Activated CD8-positive, alpha-beta memory T cell treated with anti-CD3 and anti-CD28 coated beads, Interleukin-2, amount 50 U/mL, for 48 hours (primary cell): ENCODE results near the gene LRRC49.
"Not testable (repeated sequence)": the region's sequence is repeated elsewhere in the genome, so short reads cannot be mapped to it uniquely, and the experiment has no call there.

Experiments used
- DNase-seq: peaks from one replicate; pipeline ENCODE4 v3.0.0-alpha.2; 2020

LRRC49 gene, protein sequence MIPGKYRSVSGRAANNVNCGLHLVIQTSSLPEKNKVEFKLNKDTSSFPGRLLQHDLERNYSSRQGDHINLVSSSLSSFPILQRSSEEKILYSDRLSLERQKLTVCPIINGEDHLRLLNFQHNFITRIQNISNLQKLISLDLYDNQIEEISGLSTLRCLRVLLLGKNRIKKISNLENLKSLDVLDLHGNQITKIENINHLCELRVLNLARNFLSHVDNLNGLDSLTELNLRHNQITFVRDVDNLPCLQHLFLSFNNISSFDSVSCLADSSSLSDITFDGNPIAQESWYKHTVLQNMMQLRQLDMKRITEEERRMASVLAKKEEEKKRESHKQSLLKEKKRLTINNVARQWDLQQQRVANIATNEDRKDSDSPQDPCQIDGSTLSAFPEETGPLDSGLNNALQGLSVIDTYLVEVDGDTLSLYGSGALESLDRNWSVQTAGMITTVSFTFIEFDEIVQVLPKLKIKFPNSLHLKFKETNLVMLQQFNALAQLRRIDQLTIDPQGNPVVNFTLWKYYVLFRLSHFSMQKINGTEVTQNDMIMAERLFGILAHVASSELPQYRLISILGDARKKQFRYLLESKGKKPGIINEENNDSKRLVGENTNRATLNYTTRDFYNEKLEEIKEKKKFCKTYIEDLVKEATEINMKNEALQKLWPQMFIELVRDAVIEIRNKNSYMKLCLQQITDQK

DNA sequence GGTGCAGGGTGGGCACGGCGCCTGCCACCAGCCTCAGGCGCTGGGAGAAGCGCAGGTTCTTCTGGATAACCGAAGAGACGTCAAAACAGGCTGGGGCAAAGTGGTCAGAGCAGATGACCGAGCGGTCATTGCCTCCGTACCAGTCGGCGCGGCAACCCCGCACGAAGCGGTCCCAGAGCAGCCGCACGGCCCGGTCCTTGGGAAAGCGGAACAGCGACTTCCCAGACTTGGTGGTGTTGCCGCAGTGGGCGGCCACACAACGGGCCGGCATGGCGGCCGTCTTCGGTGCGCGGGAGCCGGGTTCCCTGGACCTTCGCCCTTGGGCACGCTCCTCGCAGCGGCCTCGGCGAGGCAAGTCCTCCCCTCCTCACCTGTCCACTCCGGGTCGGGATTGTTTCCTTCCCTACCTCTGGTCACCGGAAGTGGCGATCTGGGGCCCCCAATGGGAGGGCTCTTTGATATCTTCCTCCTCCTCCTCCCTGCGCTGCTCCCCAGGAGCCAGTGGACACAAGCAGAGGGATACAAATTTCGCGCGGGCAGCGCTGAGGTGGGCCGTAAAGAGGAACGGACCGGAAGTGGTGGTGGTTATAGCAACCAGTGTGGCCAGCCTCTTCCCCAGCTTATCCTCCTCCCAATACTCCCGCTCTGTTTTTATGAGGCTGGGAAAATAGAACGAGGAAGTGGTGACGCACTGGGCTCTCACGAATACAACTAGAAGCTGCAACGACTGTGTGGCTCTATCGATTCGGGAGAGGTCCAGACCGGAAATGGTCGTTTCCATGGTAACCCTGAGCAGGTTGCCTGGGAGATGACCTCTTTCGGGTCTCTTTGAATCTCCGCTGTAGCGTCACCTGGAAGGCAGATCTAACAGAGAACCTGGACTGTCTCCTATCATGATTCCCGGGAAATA lies at the start of gene LRRC49, which contains the start of gene THAP10:
Gene LRRC49 (plus strand): TSS at position 825 of the 910 bp plus-strand sequence. CDS start 69 bp downstream, at position 894.
Gene THAP10 (minus strand): TSS at position 432 of the 910 bp plus-strand sequence. CDS start 161 bp downstream, at position 271.
- DNase-seq, result peak; percentile 74

DNA sequence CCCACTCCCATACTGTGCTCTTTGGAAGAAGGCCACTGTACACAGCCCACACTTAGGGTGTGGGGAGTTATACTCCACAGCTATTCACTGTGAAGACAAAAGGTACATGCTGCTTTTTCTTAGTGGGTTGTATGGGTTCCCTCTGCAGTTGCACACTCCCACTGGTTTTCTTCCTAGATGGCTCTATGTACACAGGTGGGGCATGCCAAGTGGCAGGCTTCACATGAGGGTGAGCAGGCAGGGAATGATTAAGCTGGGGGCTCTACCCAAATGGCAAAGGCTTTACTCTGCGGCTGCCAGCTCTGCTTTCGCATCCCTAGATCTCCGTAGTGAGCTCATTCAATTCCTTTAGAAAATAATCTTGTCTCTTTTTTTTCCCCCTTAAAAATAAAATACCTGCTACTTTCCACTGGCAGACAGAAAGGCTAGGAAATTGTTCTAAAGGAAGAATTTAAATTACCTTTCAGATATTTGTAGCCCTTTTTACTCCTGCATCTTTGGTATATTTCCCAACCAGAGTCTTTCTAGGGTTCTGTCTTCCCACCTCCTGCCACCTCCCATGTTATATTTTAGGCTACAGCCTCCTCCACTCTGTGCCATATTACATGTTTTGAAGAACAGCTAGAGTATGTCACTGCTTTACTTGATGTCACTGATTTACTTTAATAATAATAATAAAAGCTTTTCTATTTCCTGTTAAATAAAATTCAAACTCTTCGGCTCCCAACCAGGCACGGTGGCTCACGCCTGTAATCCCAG lies 46.8 kb upstream of the LRRC49 start:
- no peak for DNase-seq

DNA sequence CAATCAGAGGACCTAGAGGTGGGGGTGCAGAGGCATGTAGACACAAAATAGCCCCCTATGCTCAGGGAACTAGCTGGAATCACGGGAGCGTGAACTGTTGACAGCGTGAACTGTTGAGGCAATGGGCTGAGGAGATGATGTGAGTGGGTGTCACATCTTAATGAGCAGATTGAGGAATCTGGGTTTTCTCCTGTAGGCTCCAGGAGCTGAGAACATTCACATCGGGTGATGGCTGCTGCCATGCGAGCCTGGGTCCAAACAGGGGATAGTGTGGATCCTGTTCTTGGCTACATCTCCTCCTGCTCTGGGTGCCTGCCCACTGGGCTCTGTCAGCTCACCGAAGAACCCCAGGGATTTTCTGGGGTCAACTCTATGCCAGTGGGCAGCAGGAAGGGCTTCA lies 40.7 kb upstream of the LRRC49 start:
- DNase-seq, result no peak

DNA sequence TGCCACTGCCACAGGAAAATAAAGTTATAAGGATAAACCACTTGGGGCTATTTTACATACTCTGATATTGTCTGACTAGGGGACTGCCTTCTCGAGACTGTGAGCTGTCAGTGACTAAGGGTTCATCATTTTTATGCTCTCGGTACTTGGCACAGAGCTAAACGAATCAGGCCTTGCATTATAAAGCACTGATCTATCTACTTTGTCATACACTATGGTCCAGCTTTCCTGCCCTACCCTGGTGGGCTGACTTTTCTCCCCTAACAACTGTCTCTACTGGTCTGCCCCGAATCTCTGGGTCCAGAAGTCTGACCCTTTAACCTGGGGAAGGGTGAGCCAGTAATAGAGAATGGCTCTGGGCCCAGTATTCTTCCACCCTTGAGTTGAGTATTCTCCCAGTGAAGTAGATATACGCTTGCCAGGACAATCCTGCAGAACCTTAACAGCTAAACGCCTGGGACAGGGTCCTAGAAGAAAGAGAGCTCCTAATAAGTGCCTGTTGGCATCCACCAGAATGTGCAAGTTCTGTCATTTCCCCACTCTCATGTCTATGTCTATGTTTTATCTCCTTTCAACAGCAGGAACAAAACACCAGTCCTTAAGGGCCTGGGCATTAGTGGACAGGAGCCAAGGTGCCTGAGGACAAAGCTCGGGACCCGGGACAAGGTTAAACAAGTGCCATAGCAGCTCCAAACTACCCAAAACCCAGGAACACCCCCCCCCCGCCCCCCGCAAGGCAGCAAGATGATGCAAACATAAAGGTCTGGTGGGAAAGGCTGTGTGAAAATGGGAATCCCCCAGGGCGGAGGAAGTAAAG lies 39.9 kb upstream of the LRRC49 start:
- DNase-seq, result no peak

DNA sequence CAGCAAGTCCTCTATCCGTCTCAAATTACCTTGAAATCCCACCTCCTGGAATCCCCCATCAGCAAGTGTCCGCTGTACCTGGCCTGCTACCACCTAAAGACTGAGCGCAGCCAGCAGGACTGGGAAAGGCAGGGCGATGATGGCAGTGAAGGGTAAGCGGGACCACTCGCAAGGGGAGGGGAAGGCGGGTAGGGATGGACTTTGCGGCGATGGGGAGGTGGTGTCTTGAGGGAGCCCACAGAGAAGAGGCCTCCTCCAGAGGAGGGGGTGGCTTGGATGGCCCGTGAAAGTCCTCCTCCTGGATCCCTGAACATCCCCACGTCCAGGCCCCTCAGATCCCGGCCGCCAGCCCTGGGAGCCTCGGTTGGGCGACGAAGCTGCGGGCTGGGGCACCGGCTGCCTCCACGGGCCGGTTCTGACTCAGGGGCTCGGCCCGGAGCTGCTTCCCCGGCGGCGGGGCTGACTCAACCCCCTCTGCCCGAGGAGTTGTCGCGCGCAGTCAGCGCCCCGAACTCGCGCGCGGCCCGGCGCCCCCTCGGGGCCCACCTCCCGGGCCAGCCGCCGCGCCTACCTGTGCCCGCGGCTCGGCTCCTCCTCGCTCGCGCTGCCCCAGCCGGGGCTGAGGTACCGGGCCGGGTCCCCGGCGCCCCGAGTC lies 39.2 kb upstream of the LRRC49 start:
- peak; percentile 59 for DNase-seq

DNA sequence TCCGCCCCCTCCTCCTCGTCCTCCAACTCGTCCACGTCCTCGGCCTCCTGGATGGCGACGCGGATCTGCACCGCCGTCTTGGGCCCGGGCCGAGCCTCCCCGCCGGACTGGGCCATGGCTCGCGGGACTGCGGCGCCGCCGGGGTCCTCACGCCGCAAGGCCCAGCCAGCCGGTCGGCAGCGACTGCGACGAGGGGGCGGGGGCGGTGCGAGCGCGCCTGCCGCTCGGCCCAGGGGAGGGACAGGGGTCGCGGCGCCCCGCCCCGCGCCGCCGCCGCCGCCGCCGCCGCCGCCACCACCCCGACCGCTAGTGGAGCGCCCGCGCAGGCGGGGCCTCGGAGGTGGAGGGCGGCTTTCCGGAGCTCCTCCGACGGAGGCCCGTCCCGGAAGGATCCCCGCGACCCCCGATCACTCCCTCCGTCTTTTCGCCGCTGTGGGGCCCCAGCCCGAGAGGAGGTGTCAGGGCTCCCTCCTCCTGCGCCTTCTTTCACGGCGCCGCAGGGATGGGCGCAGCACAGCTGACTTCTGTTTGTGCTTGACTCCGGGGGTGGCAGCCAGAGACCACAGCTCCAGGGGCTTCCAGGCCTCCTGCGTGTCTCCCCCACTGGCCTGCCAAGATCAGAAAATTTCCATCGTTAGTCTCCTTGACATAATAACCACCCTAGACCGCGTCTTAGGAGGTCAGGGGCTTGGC lies 38.5 kb upstream of the LRRC49 start, which contains the start of gene LARP6:
Gene LARP6 (minus strand): TSS at position 185 of the 693 bp plus-strand sequence. CDS start 69 bp downstream, at position 116.
- DNase-seq, result peak; percentile 60

DNA sequence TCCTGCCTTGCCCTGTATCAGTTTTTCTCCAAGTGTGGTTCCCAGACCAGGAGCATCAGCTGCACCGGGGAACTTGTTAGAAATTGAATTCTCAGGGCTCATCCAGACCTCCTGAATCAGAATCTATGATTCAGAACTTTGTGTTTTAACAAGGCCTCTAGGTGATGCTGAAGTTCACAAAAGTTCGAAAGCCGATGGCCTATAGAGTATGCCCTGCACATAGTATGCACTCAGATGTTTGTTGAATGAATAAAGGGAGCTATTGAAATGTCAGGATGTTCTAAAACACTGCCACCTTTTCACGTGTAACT lies 38.0 kb upstream of the LRRC49 start:
- DNase-seq, result no peak

DNA sequence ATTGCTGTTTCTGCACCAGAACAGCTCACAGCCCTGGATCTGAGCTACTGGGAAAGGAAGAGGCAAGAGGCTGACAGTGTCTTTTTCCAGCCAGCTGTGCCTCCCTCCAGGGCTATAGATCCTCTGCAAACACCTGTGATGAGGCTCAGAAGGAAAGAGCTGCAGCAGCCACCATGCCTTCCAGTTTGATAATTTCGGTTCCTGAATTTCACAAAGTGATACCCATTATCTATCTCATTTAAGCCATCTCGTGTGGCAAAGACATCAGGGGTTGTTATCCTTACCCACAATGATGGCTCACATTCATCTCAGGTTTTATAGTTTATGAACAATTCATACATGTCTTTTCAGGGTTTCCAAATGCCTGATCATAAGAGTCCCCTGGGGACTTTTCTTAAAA lies 36.9 kb upstream of the LRRC49 start:
- DNase-seq, result no peak

DNA sequence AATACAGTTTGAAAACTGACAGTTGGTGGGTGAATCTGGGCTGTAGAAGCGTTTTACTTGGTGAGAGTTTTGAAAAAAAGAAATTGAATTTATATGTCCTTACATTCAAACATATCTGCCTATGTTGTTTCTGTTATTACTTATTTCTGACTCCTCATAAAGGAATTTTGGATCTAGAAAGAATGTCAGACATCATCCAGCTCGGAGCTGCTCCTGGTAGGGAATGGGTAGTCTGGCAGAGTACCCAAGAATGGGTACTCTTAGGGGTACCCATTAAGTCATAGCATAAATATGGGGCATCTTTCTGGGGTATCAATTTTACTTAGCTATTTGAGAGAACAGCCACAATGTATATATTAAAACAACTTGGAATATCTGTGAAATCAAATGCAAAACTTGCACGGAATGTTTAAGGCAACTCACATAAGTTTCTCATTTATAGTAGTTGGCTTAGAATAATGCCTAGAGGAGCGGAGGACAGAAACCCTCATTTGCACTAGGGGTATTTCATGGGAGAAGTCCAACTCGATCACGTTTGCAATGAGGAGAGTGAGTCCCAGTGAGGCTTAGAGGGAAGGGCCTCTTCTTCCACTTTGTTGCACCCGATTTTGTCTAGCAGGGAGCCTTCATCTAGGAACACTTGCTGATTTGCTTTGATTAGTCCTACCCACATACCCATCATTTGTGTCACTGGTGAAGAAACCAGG lies 36.3 kb upstream of the LRRC49 start:
- no peak for DNase-seq

DNA sequence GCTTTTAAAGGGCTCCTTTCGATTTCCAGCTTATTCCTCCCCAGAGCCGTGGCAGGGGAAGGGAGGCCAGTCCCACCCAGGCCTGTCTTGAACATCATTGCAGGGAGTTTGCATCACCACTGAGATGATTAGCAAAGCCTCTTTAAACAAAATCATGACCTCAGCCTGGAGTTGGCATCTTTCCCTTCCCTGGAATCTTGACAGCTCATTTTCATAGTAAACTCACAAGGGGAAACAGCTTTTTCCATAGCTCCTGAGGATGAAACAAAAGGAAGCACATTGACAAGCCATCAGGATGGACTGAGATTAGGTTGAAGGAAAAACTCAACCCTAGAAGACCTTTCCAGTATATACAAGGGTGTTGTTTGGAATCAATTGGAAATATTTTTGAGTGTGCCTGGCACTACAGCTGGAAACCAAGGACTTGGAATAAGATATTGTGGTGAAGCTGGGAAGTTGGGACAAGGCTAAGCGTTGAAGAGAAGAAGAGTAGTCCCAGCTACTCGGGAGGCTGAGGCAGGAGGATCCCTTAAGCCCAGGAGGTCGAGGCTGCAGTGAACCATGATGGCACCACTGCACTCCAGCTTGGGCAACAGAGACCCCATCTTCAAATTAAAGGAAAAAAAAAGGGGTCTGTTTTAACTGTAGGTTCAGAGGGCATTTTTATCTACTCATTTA lies 35.6 kb upstream of the LRRC49 start:
- no peak for DNase-seq

DNA sequence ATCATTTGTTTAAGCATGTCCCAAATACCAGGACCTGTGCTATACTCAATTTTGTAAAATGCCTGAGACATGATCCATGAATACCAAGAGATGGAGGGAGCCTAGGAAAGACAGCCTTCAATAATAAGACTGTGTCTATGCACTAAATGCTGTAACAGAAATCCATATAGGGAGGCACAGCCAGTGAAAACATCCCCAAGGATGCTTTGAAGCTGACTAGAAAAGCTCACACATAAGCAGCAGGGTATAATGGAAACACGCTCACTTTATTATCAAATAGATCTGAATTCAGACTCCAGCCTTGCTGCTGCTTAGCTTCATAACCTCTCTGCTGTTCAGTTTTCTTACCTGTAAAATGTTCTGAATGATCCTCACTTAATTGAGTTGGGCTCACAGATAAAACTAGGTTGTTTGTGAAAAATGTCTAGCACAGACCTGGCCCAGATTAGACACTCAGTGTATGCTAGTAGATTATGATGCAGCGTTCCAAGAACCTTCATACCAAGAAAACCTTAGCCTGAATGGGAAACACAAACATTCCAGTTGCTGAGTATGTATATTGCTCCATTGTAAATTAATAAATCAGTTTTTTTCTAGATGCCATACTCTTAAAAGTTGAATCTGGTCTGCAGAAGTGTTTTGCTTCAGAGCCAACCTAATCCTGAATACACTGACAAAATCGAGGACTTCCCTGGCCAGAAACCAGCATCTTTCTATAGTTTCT lies 34.9 kb upstream of the LRRC49 start:
- no peak for DNase-seq

DNA sequence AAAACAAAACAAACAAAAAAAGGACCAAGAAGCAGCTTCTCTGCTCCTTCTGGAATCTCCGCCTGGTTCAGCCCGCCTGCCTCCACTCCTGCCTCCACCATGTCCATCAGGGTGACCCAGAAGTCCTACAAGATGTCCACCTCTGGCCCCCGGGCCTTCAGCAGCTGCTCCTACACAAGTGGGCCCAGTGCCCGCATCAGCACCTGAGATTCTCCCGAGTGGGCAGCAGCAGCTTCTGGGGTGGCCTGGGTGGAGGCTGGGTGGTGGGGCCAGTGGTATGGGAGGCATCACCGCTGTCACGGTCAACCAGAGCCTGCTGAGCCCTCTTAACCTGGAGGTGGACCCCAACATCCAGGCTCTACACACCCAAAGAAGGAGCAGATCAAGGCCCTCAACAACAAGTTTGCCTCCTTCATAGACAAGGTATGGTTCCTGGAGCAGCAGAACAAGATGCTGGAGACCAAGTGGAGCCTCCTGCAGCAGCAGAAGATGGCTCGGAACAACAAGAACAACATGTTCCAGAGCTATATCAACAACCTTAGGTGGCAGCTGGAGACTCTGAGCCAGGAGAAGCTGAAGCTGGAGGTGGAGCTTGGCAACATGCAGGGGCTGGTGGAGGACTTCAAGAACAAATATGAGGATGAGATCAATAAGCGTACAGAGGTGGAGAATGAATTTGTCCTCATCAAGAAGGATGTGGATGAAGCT lies 33.9 kb upstream of the LRRC49 start:
- not testable (repeated sequence) for DNase-seq

DNA sequence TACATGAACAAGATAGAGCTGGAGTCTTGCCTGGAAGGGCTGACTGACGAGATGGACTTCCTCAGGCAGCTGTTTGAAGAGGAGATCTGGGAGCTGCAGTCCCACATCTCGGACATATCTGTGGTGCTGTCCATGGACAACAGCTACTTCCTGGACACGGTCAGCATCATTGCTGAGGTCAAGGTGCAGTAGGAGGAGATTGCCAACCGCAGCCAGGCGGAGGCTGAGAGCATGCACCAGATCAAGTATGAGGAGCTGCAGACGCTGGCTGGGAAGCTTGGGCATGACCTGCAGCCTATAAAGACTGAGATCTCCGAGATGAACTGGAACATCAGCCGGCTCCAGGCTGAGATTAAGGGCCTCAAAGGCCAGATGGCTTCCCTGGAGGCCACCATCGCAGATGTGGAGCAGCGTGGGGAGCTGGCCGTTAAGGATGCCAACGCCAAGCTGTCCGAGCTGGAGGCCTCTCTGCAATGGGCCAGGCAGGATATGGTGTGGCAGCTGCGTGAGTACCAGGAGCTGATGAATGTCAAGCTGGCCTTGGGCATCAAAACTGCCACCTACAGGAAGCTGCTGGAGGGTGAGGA lies 33.2 kb upstream of the LRRC49 start:
- no peak for DNase-seq

DNA sequence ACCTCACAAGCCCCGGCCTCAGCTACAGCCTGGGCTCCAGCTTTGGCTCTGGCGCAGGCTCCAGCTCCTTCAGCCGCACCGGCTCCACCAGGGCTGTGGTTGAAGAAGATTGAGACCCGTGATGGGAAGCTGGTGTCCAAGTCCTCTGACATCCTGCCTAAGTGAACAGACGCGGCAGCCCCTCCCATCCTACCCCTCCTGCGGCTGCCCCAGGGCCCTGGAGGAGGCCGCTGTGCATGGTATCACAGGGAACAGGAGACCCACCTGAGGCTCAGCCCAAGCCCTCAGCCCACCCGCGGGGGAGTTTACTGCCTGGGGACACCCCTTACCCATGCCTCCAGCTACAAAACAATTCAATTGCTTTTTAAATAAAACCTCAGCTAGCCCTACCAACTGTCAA lies 32.6 kb upstream of the LRRC49 start:
- no peak for DNase-seq

DNA sequence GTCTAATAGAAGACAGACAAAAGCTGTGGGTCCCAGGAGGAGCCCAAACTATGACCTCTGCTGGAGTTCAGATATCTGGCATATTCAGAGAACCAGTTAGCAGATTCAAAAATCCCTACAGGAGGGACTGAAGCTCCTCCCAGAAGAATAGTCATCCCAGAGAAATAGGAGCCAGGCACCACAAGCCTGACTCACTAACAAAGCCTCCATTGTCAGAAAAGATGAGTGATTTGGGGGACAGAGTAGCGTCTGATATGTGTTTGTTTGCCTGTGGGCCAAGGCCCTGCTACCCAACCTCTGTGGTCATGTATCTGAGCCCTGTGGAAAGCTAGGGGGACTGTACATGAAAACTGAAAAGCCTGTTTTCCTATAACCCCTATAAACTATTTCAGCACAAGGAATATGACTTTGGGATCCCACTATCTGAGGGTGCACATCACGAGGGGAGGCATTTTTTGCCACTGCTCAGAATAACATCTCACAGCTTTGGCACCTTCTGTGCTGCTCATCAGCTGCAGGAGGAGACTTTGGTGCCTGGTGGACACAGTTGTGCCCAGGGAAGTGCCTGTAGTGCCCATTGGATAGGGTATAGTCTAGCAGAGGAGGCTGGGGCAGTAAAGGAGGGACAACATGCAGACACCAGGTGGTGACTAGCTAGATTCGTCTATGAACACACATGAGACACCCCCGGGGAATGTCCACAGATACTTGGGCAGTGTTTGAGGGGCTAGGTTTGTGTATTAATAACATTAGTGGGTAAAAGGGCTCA lies 29.0 kb upstream of the LRRC49 start:
- DNase-seq, result no peak

DNA sequence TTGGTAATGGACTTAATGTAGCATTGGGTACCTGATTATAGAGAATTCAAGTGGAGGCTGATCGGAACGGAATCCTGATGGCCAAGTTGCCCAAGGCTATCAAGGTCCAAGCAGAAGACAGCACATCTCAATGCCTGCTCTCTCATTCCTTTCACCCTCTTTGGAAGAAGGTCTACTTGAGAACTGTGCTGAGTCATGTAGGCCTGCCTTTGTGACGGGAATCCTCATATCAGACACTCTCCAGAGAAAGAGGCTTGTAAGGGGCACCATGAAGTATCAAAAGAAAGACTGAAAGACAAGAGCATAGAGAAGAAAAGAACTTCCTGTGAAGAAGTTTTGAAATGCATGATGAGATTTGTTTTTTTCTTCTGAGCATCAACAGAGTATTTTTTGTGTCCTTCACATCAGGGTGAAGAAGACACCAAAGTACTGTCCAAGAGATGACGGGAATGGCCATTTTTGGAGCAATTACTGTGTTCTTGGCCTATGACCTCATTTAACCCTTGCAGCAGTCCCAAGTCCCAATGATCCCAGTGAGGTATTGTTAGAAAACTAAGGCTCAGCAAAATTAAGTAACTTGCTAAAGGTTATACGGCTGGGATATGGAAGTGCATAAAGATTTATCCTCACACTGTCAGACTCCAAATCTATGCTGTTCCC lies 25.5 kb upstream of the LRRC49 start:
- DNase-seq, result no peak
